22Rv1 (cell line): Measurements from ENCODE around the gene GIMAP7.

Source experiments
- CTCF ChIP-seq: fragments of 450-650 bp; IDR thresholded peaks from 2 replicates; pipeline ENCODE4 v1.5.1; 2017; ENCODE audit warnings: mild to moderate bottlenecking
- ZFX ChIP-seq: fragments of 450-650 bp; IDR thresholded peaks from 2 replicates; pipeline ENCODE4 v1.6.1; 2017; ENCODE audit warnings: antibody characterized with exemption, borderline replicate concordance

DNA sequence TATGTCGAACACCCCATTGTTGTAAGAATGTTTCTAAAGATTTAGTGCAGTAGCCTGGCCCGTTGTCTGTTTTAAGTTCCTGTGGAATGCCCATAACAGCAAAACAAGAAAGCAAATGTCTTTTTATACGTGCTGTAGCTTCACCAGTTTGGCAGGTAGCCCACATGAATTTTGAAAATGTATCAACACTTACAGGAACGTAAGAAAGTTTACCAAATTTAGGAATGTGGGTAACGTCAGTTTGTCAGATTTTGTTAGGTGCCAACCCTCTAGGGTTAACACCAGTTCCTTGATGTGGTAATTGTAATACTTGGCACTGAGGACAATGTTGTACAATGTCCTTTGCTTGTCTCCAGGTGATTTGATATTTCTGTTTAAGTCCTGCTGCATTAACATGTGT is 49.3 kb downstream of the GIMAP7 start:
- TF ChIP-seq CTCF (no peak), ZFX (no peak)
